KOPT-K1 (cell line): ENCODE measurements around the gene KCNT2.

Experiments used
- H3K27ac ChIP-seq: fragments of 200-600 bp; sonication (generic); 2 replicates; pipeline ENCODE4 v1.5.1; 2016; ENCODE audit warnings: antibody characterized with exemption, mild to moderate bottlenecking, low read depth, low read length; ENCODE audit not compliant: poor library complexity, severe bottlenecking
- H3K36me3 ChIP-seq: fragments of 200-600 bp; sonication (generic); 2 replicates; pipeline ENCODE4 v1.5.1; 2017; ENCODE audit warnings: antibody characterized with exemption, mild to moderate bottlenecking, low read length, moderate library complexity; ENCODE audit not compliant: insufficient read depth
- H3K9me3 ChIP-seq: fragments of 200-600 bp; sonication (generic); 2 replicates; pipeline ENCODE4 v1.5.1; 2017; ENCODE audit warnings: antibody characterized with exemption, low read length, mild to moderate bottlenecking; ENCODE audit not compliant: insufficient read depth, poor library complexity, severe bottlenecking

KCNT2 gene

GRCh38 chr1:196418772-196419171, 189.5 kb downstream of the KCNT2 start:
- Histone ChIP-seq H3K9me3 (no peaks in the 10 kb centered on the region), H3K36me3 (no peaks in the 10 kb centered on the region), H3K27ac (no peak overlapping the region)

- Histone ChIP-seq H3K36me3 (no peaks in the 10 kb centered on the region), H3K27ac (no peak overlapping the region), H3K9me3 (no peaks in the 10 kb centered on the region)
Observed at GRCh38 chr1:196415978-196416377, 192.3 kb downstream of the KCNT2 start.

GRCh38 chr1:196412326-196412725, 195.9 kb downstream of the KCNT2 start:
- H3K36me3 ChIP-seq = no peaks in the 10 kb centered on the region
- no peaks in the 10 kb centered on the region for H3K9me3 ChIP-seq
- H3K27ac ChIP-seq = no peak overlapping the region

GRCh38 chr1:196410768-196411167, 197.5 kb downstream of the KCNT2 start:
- Histone ChIP-seq H3K27ac (no peak overlapping the region), H3K36me3 (no peaks in the 10 kb centered on the region), H3K9me3 (no peaks in the 10 kb centered on the region)

GRCh38 chr1:196409586-196409985, 198.7 kb downstream of the KCNT2 start:
- H3K9me3 ChIP-seq = no peaks in the 10 kb centered on the region
- no peaks in the 10 kb centered on the region for H3K36me3 ChIP-seq
- H3K27ac ChIP-seq = no peak overlapping the region

- Histone ChIP-seq H3K27ac (no peak overlapping the region), H3K9me3 (no peaks in the 10 kb centered on the region), H3K36me3 (no peaks in the 10 kb centered on the region)
Observed at GRCh38 chr1:196407358-196408051, 200.7 kb downstream of the KCNT2 start.

GRCh38 chr1:196405839-196406238, 202.4 kb downstream of the KCNT2 start:
- Histone ChIP-seq H3K9me3 (no peaks in the 10 kb centered on the region), H3K36me3 (no peaks in the 10 kb centered on the region), H3K27ac (no peak overlapping the region)

- no peaks in the 10 kb centered on the region for H3K9me3 ChIP-seq
- no peaks in the 10 kb centered on the region for H3K36me3 ChIP-seq
- no peak overlapping the region for H3K27ac ChIP-seq
Observed at GRCh38 chr1:196403803-196404690, 204.2 kb downstream of the KCNT2 start.

GRCh38 chr1:196401891-196402290, 206.3 kb downstream of the KCNT2 start:
- Histone ChIP-seq H3K27ac (no peak overlapping the region), H3K9me3 (no peaks in the 10 kb centered on the region), H3K36me3 (no peaks in the 10 kb centered on the region)

- Histone ChIP-seq H3K27ac (no peak overlapping the region), H3K36me3 (no peaks in the 10 kb centered on the region), H3K9me3 (no peaks in the 10 kb centered on the region)
Observed at GRCh38 chr1:196401452-196401833, 206.8 kb downstream of the KCNT2 start.

- Histone ChIP-seq H3K27ac (no peak overlapping the region), H3K36me3 (no peaks in the 10 kb centered on the region), H3K9me3 (no peaks in the 10 kb centered on the region)
Observed at GRCh38 chr1:196400478-196401451, 207.5 kb downstream of the KCNT2 start.

- H3K9me3 ChIP-seq = no peaks in the 10 kb centered on the region
- no peak overlapping the region for H3K27ac ChIP-seq
- no peaks in the 10 kb centered on the region for H3K36me3 ChIP-seq
Observed at GRCh38 chr1:196399713-196400112, 208.5 kb downstream of the KCNT2 start.

GRCh38 chr1:196393742-196394141, 214.5 kb downstream of the KCNT2 start:
- H3K36me3 ChIP-seq = no peaks in the 10 kb centered on the region
- no peaks in the 10 kb centered on the region for H3K9me3 ChIP-seq
- no peak overlapping the region for H3K27ac ChIP-seq

- no peaks in the 10 kb centered on the region for H3K36me3 ChIP-seq
- no peak overlapping the region for H3K27ac ChIP-seq
- H3K9me3 ChIP-seq = no peaks in the 10 kb centered on the region
Observed at GRCh38 chr1:196393282-196393681, 215.0 kb downstream of the KCNT2 start.

GRCh38 chr1:196387766-196388165, 220.5 kb downstream of the KCNT2 start:
- no peaks in the 10 kb centered on the region for H3K9me3 ChIP-seq
- no peak overlapping the region for H3K27ac ChIP-seq
- no peaks in the 10 kb centered on the region for H3K36me3 ChIP-seq
